HG02885 (cell line): ENCODE results near the gene MTHFD1L.

ENCODE experiments used
- ATAC-seq: cut with Tn5 transposase; IDR thresholded peaks from one replicate; pipeline ENCODE4 v1.9.1; 2021; ENCODE audit warnings: mild to moderate bottlenecking; ENCODE audit not compliant: unreplicated experiment, poor library complexity

Gene MTHFD1L

DNA sequence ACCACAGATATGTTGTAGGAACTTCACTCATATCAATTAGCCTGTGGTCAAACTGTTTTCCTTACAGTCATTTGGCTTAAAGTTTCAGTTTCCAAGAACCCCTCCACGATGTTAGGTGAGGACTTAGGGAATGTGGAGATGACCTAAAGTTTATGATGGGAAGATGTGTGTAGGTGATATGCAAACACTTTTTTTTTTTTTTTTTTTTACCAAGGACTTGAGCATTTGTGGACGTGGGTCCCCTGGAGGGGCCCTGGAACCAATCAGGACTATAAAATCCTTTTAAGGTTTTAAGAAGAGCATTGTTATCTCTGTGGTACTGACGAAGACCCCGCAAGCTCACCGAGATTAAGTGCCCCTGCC lies 478 bp upstream of the MTHFD1L start:
- ATAC-seq = no peak

- ATAC-seq = peak; percentile 79
Measured at GRCh38 chr6:150866147-150866990, 867 bp downstream of the MTHFD1L start.

- ATAC-seq = no peak
Measured at GRCh38 chr6:150866991-150867501, 1.5 kb downstream of the MTHFD1L start.

DNA sequence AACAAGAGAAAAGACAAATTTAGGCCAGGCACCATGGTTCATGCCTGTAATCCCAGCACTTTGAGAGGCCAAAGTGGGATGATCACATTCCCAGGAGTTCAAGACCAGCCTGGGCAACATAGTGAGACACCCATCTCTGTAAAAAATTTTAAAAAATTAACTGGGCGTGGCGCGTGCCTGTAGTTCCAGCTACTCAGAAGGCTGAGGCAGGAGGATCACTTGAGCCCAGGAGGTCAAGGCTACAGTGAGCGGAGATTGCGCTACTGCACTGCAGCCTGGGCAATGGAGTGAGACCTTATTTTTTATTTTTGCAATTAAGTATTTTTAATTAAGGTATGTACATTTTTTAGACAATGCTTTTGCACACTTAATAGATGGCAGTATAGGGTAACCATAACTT lies 3.3 kb downstream of the MTHFD1L start:
- ATAC-seq = no peak

GRCh38 chr6:150874179-150874578 lies 8.7 kb downstream of the MTHFD1L start:
- no peak for ATAC-seq

GRCh38 chr6:150875841-150876240 lies 10.3 kb downstream of the MTHFD1L start:
- ATAC-seq = no peak

DNA sequence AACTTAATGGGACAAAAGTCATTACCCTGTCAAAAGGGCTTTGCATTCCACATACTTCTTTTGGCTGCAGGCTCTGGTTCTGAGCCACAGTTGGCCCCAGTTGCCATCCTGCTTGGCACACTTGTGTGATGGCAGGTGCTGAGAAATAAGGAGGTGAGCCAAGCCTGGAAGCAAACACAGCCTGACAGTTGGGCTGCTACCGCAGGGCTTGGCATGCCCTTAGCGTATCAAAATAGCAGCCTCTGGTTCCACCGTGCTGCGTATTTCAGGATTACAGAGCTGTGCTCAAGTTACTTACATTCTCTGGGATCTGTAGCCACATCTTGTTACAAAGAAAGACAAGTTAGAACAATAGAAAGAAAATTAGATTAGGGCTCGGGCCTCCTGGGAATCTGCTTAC lies 11.1 kb downstream of the MTHFD1L start:
- no peak for ATAC-seq

- ATAC-seq = no peak
Measured at GRCh38 chr6:150877928-150878327, 12.4 kb downstream of the MTHFD1L start.

GRCh38 chr6:150878347-150879213 lies 13.1 kb downstream of the MTHFD1L start:
- no peak for ATAC-seq

GRCh38 chr6:150880336-150880735 lies 14.8 kb downstream of the MTHFD1L start:
- no peak for ATAC-seq

- ATAC-seq = no peak
Measured at GRCh38 chr6:150881911-150882481, 16.5 kb downstream of the MTHFD1L start.

- no peak for ATAC-seq
Measured at GRCh38 chr6:150883521-150883920, 18.0 kb downstream of the MTHFD1L start.

DNA sequence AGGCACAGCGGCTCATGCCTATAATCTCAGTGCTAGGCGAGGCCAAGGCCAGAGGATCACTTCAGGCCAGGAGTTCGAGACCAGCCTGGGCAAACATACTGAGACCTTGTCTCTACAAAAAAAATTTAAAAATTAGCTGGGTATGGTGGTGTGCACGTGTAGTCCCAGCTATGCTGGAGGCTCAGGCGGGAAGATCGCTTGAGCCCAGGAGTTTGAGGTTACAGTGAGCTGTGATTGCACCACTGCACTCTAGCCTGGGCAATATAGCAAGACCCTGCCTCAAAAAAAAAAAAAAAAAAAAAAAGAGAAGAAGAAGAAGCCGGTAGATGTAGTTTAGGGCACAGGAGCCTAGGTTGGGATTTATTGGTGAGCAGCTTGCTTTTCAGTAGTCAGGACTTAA lies 20.7 kb downstream of the MTHFD1L start:
- ATAC-seq = no peak

DNA sequence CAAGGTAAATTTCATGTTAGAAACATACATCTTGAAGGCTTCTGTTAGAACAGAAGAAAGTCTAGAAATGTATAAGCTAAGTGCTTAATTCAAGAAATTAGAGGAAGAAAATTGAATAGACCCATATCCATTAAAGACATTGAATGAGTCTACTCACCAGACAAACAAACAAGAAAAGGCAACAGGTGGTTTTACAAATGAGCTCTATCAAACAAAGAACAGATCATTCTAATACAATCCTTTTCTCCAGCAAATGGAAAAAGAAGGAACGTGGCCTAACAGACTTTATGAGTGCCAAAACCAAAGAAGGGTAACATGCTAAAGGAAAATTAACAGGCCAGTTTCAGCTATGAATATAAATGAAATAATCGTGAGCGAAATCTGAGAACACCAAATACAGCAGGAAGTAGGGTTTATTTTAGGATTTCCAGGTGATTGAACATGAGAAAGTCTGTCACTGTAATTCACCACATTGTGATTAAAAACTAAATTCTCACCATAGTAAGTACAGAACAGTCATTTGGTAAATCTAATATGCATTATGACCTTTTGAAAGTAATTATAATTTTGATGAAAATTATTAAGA lies 22.6 kb downstream of the MTHFD1L start:
- ATAC-seq = peak; percentile 67

DNA sequence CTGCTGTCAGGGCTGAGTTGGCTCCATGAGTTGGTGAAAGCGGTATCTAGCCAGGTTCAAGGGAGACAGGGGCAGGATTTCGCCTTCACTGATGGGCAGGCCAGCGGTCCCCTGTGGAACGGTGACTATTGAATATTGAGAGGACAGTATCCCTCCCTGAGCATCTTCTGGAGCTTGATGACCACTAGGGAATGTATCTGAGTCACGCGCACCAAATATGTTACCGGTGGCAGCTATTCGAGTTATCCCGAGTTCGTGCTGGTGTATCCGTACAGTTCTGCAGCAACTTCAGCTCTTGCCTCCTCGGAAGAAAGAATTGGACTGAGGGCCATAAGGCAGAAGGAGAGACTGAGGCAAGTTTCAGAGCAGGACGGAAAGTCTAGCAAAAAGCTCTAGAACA lies 24.8 kb downstream of the MTHFD1L start:
- no peak for ATAC-seq

DNA sequence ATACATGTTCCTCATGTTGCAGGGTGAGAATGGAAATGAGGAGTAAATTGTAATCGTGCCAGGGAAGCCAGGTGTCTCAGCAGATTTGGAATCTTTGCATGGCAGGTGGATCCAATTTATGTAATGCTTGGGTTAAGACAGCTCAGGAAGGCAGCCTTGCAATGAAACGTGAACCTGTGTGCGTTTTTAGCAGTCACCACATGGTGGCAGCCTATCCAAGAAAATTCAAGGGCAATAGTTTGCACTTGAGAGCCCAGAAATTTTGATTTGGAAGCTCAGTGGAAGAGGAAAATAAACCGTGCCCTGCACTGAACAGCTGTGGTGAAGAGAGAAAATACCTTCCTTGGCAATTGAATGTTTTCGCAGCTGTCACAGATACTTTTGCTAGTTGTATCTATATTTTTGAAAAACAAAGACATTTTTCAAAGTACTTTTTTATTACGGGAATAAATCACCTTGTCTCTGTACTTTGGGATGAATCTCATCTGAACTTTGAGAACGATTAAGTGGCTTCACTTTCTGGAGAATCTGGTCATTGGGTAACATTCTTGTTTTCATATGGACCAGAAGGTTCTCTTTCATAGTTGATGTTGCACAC lies 26.5 kb downstream of the MTHFD1L start:
- peak; percentile 39 for ATAC-seq

DNA sequence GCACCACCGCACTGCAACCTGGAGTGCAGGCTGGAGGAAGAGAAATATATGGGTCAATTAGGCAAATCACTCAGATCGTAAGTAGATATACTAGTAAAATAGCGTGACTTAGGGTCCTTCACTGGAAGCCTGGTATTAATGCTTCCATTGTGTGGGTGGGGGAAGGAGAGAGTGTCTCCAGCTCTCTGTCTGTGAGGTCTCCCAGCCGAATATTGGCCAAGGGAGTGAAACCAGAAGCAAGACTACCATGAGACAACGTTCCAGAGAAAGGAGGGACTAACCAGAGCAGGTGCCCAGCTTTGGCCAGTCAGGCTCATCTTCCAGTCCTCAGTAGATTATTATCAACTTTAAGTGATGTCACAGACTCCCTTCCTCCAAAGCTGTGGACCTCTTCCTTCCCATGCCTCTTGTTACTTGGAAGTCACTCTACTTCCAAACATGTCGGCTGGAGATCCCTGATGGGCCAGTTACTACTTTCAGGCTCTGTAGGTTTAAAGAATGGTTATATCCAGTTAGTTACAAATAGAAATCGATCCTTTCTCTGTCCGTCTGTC lies 28.8 kb downstream of the MTHFD1L start:
- ATAC-seq = no peak

DNA sequence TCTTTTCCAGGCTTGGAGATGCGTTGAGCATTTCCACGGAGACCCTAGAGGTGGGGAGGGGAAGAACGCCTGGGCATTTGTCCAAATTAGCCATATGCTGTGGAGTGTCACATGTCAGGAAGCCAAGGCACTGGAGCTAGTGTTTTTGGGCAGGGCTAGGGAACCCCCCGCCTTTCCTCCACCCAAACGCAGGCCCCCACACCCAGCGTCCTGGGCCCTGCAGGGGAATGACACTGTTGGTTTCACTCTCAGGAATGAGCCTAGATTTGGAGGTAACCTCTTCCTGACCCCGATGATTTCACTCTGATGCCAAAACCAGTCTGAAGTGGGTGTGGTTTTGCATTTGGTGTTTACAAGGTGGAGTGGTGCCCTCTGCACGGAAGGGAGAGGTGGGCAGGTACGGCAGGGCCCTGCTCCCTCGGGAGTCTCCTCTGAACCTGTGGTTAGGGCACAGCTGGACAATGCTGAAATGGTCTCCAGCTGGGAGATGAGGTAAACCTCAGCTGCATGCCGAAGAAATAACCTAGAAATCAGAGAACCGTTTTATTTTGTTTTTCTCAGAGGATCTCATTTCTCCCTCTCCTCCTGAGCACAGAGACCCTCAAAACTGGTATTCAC lies 29.5 kb downstream of the MTHFD1L start:
- ATAC-seq = peak; percentile 66

- no peak for ATAC-seq
Measured at GRCh38 chr6:150895928-150896632, 30.6 kb downstream of the MTHFD1L start.
